Measurements from ENCODE around the gene SNRNP48.

DNA sequence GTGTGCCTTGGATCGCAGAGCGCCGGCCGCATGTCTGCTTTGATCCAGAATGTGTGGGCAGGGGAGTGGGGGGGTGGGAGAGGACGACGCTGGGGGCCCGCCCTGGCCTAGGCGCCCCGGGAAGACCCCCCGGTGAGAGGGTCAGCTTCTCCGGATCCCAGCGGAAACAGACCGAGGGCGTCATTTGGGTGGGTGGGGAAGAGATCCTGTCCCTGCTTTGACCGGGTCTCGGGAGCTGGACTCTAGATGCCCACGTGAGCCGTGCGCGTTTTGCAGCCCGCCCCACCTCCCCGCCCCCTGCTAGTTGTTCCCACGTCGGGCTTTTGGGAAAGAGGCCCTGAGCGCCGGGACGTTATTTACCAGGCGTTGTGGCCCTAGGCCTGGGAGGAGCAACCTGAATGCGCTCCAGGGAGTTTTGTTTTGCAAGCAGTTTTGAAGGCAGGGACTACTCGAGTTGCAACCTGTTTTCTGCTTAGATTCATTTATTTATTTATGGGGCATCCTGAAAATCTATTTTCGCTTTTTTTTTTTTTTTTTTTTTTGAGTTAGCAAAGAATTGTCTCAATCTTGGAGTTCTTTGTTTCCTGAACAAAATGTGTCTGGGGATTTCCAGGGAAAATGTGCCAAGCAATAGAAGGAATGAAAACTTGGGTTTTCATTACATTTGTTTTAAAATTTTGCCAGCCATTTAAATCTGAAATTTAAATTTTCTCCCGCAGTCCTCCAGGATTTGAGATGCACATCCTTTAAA lies 46.9 kb upstream of the SNRNP48 start:
- TF ChIP-seq EZH2 (IDR thresholded peaks at IDR 0.05; ENCODE audit: insufficient read depth, poor library complexity, severe bottlenecking) (no peak), EZH2phosphoT487 (IDR thresholded peaks at IDR 0.05; ENCODE audit: insufficient read depth, low read depth) (no peak)
